HepG2 (cell line): ENCODE results near the gene MFRP. TPM values are rescaled to one million over a fixed set of nuclear protein-coding genes. Genes with fewer than 3 reads are reported as not detected.
A peak's percentile ranks its signal among the peaks of the same experiment; 100 is the strongest.

Experiments used
- ATAC-seq: fragments of 200-7000 bp; cut with Tn5 transposase; 3 replicates; pipeline ENCODE4 v1.9.1; 2020; ENCODE audit warnings: mild to moderate bottlenecking, moderate library complexity
- BruUV-seq: library from RNA; stranded (reverse); fragments of 400-500 nt; replicated peaks from 2 replicates; lab custom pipeline; 2021; lab: Mats Ljungman, UMichigan
- CTCF ChIA-PET: fragments of 300-600 bp; formaldehyde crosslinking; extraction: SDS; loops from one replicate; lab custom pipeline; 2021; ENCODE audit warnings: low total read pairs, inconsistent platforms, low intra/inter-chr PET ratio; lab: Yijun Ruan, JAX
- POLR2A ChIA-PET: fragments of 350-600 bp; sonication (Branson Sonifier 250); formaldehyde crosslinking; loops from one replicate; lab custom pipeline; 2020; ENCODE audit warnings: antibody characterized with exemption, inconsistent platforms; lab: Yijun Ruan, JAX
- DNase-seq: peaks from one replicate; pipeline ENCODE4 v3.0.0-alpha.2; 2015; ENCODE audit warnings: low spot score
- FAIRE-seq: peaks from 3 replicates; lab custom pipeline; 2011; peaks lifted over from hg19 to GRCh38; lab: Jason Lieb, UNC
- H2AFZ ChIP-seq: one replicate; pipeline ENCODE4 v1.6.1; 2011; ENCODE audit warnings: low read length, inconsistent platforms
- H3K27ac ChIP-seq: fragments of 300-600 bp; 3 replicates; pipeline ENCODE4 v1.8.0; 2011; ENCODE audit warnings: mixed run types, mild to moderate bottlenecking, mixed read lengths, low read length, inconsistent platforms; ENCODE audit not compliant: insufficient read depth; ENCODE audit errors: extremely low read length
- H3K27me3 ChIP-seq, 2 experiments: fragments of 200-600 bp in 1 of 2; 2 replicates in 1 of 2; 3 replicates in 1 of 2; pipeline versions ENCODE4 v1.6.0 to v1.8.0; 2011; ENCODE audit warnings: low read length in 2 of 2, mild to moderate bottlenecking in 2 of 2, moderate library complexity in 2 of 2, inconsistent platforms in 1 of 2; ENCODE audit not compliant: insufficient read depth in 2 of 2, control insufficient read depth in 1 of 2
- H3K36me3 ChIP-seq, 2 experiments: fragments of 200-600 bp in 1 of 2; replicated peaks in 1 of 2; 2 replicates in 1 of 2; 3 replicates in 1 of 2; pipeline versions ENCODE4 v1.5.1 to v1.8.0; 2011; ENCODE audit warnings: low read length in 2 of 2, inconsistent platforms in 1 of 2; ENCODE audit not compliant: insufficient read depth in 2 of 2, control insufficient read depth in 1 of 2
- H3K4me1 ChIP-seq: 2 replicates; pipeline ENCODE4 v1.5.1; 2012; ENCODE audit warnings: low read length, inconsistent platforms; ENCODE audit not compliant: insufficient read depth
- H3K4me2 ChIP-seq: 2 replicates; pipeline ENCODE4 v1.6.0; 2011; ENCODE audit warnings: low read depth, low read length, inconsistent platforms
- H3K4me3 ChIP-seq, 3 experiments: fragments of 200-600 bp in 1 of 3; sonication (generic), shearing (Covaris generic) in 1 of 3; replicated peaks in 1 of 3; 2 replicates each; pipeline ENCODE4 v1.5.1; 2011 to 2016; ENCODE audit warnings: low read length in 3 of 3, inconsistent platforms in 2 of 3, low read depth in 2 of 3, mild to moderate bottlenecking in 2 of 3, control low read depth in 1 of 3, mixed read lengths in 1 of 3; ENCODE audit not compliant: insufficient read depth in 1 of 3
- H3K79me2 ChIP-seq: one replicate; pipeline ENCODE4 v1.6.1; 2011; ENCODE audit warnings: low read length, inconsistent platforms; ENCODE audit not compliant: insufficient read depth
- H3K9ac ChIP-seq: 2 replicates; pipeline ENCODE4 v1.6.0; 2011; ENCODE audit warnings: mild to moderate bottlenecking, low read depth, low read length, inconsistent platforms; ENCODE audit not compliant: insufficient read depth
- H3K9me3 ChIP-seq: 2 replicates; pipeline ENCODE4 v1.5.1; 2012; ENCODE audit warnings: mild to moderate bottlenecking, low read length
- H4K20me1 ChIP-seq: 2 replicates; pipeline ENCODE4 v1.6.0; 2011; ENCODE audit warnings: inconsistent platforms, mild to moderate bottlenecking, low read length, moderate library complexity; ENCODE audit not compliant: insufficient read depth
- EZH2 ChIP-seq: conservative IDR thresholded peaks from 2 replicates; pipeline ENCODE4 v1.6.1; 2012; ENCODE audit warnings: mild to moderate bottlenecking, low read depth, low read length, moderate library complexity
- GATAD2A ChIP-seq: IDR thresholded peaks from 2 replicates; pipeline ENCODE4 v1.6.1; 2016
- GLMP ChIP-seq: sonication (generic); formaldehyde crosslinking; IDR thresholded peaks from 2 replicates; pipeline ENCODE4 v1.9.0; 2021; ENCODE audit warnings: missing genetic modification reagents, mild to moderate bottlenecking, borderline replicate concordance
- MTERF4 ChIP-seq: sonication (generic); formaldehyde crosslinking; IDR thresholded peaks from 2 replicates; pipeline ENCODE4 v1.8.0; 2023; ENCODE audit warnings: mild to moderate bottlenecking, missing genetic modification reagents
- NCOA2 ChIP-seq: sonication (generic); formaldehyde crosslinking; IDR thresholded peaks from 2 replicates; pipeline ENCODE4 v1.8.0; 2022; ENCODE audit warnings: inconsistent platforms
- PHF20 ChIP-seq: sonication (generic); formaldehyde crosslinking; IDR thresholded peaks from 2 replicates; pipeline ENCODE4 v1.5.0; 2020; ENCODE audit warnings: mild to moderate bottlenecking, missing genetic modification reagents
- RARA ChIP-seq: IDR thresholded peaks from 2 replicates; pipeline ENCODE4 v1.6.1; 2016; ENCODE audit warnings: missing genetic modification reagents, missing compliant biosample characterization
- SSRP1 ChIP-seq: IDR thresholded peaks from 2 replicates; pipeline ENCODE4 v1.6.1; 2016; ENCODE audit warnings: control low read depth
- ZBTB33 ChIP-seq: sonication (generic); formaldehyde crosslinking; IDR thresholded peaks from 2 replicates; pipeline ENCODE4 v1.4.0; 2020; ENCODE audit warnings: missing genetic modification reagents
- ZSCAN31 ChIP-seq: sonication (generic); formaldehyde crosslinking; IDR thresholded peaks from 2 replicates; pipeline ENCODE4 v1.5.0; 2020; ENCODE audit warnings: low read depth, mild to moderate bottlenecking, missing genetic modification reagents
- WGBS: methylation state at CpG from one replicate; pipeline ENCODE4 v1.1.6; 2017; ENCODE audit warnings: low lambda C conversion rate; 5-methylcytosine and 5-hydroxymethylcytosine counted together
- in situ Hi-C: cut with HindIII; loops from 2 replicates; pipeline ENCODE4 v1.10.0; 2017; ENCODE audit warnings: low pct_unique_long_range_greater_than_20kb; ENCODE audit not compliant: extremely low pct_ligation_motif_present
- intact Hi-C: fragments of 100-400 bp; cut with micrococcal nuclease; formaldehyde crosslinking; loops from one replicate; pipeline ENCODE4 v1.10.0; 2022; ENCODE audit not compliant: unreplicated experiment
- polyA plus RNA-seq, 8 experiments: library from polyadenylated mRNA; depleted of rRNA in 3 of 8; stranded (reverse) in 7 of 8; unstranded in 1 of 8; fragments of >200 nt; fragmentation: Illumina TruSeq in 4 of 8; extraction: Trizol in 4 of 8; gene quantifications; 2 replicates each; pipeline versions ENCODE4 v1.2.1 to v1.2.3, GENCODE V29; 2011 to 2016; ENCODE audit warnings: low read depth in 4 of 8, missing spikeins in 1 of 8, mixed read lengths in 1 of 8; ENCODE audit not compliant: insufficient read depth in 1 of 8
- total RNA-seq, 5 experiments: library from RNA; depleted of rRNA; stranded (reverse); fragments of >200 nt; fragmentation: Illumina TruSeq; extraction: Trizol; gene quantifications; 2 replicates each; pipeline ENCODE4 v1.2.3, GENCODE V29; 2016; ENCODE audit warnings: low read depth in 1 of 5
- TF ChIP-seq, protein P1 (sequence below): sonication (generic); IDR thresholded peaks from 2 replicates; pipeline ENCODE4 v1.6.1; 2016; ENCODE audit warnings: low read depth, borderline replicate concordance

MFRP gene
- total and polyA plus RNA-seq, 2 of the 13 experiments (the other 11 are each of a cell fraction or from before 2014, with no cell fraction given) = not detected

- peak overlapping the region in 1 of 3 experiments; percentile 68; a peak in 2 of 6 replicates for H3K4me3 ChIP-seq
- no peaks in the 10 kb centered on the region for H3K9me3 ChIP-seq
- 59% methylated on average over 9 of the region's 9 CpGs for WGBS
- FAIRE-seq = no peak
- peak overlapping the region; percentile 60 for H3K9ac ChIP-seq
- ATAC-seq = peak; percentile 5; the same call in 2 of the 3 replicates
- in situ Hi-C loops = no loop called here
- H3K27ac ChIP-seq = peak overlapping the region; percentile 93
- TF ChIP-seq GLMP (CRISPR knock-in tag) = no peak
- 0 out of 2 replicates have a peak, but pooled peaks have one; percentile 1 for TF ChIP-seq MTERF4 (CRISPR knock-in tag)
- TF ChIP-seq, protein P1, sequence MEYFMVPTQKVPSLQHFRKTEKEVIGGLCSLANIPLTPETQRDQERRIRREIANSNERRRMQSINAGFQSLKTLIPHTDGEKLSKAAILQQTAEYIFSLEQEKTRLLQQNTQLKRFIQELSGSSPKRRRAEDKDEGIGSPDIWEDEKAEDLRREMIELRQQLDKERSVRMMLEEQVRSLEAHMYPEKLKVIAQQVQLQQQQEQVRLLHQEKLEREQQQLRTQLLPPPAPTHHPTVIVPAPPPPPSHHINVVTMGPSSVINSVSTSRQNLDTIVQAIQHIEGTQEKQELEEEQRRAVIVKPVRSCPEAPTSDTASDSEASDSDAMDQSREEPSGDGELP = 0 out of 2 replicates have a peak, but pooled peaks have one; percentile 10
- peak; percentile 34; the same call in 1 of the 2 replicates for TF ChIP-seq SSRP1 (CRISPR knock-in tag)
- TF ChIP-seq GATAD2A (CRISPR knock-in tag) = no peak
- 0 out of 2 replicates have a peak, but pooled peaks have one; percentile 2 for TF ChIP-seq PHF20 (CRISPR knock-in tag)
- peak; percentile 50; the same call in 1 of the 2 replicates for TF ChIP-seq ZBTB33
- no peak for TF ChIP-seq RARA (CRISPR knock-in tag)
- no peak for TF ChIP-seq NCOA2 (CRISPR knock-in tag)
- TF ChIP-seq EZH2 = no peak
- TF ChIP-seq ZSCAN31 (CRISPR knock-in tag) = peak; percentile 5; the same call in 1 of the 2 replicates
- peak overlapping the region; percentile 81 for H3K4me2 ChIP-seq
- BruUV-seq = no TSS peak
- H3K4me1 ChIP-seq = peaks cover 90% of the 10 kb centered on the region
- no peaks in the 10 kb centered on the region for H3K36me3 ChIP-seq
- no peaks in the 10 kb centered on the region for H3K27me3 ChIP-seq
- intact Hi-C loops = loop anchor here (2.0 kb wide), 1 partner anchor 15 kb away; no protein-coding TSS in a partner anchor
- H2AFZ ChIP-seq = no peak overlapping the region
- DNase-seq = no peak
- CTCF ChIA-PET = no interaction called here
- H4K20me1 ChIP-seq = no peaks in the 10 kb centered on the region
- POLR2A ChIA-PET = interaction anchor here (0.9 to 4.5 kb wide), 20 partner anchors 9 to 456 kb away, joined by 3 to 31 read pairs (median 7); partner anchors contain the start of genes C1QTNF5, C2CD2L, HINFP and MCAM
- peaks cover 23% of the 10 kb centered on the region for H3K79me2 ChIP-seq
Observed at GRCh38 chr11:119367661-119368120, 21.2 kb upstream of the MFRP start.
